Measurements from ENCODE around the gene KCNMA1. TPM values are rescaled to one million over a fixed set of nuclear protein-coding genes. Genes with fewer than 3 reads are reported as not detected.

Gene KCNMA1
- total and polyA plus RNA-seq, 7 experiments from 2014 or later = 0.42 TPM; not detected in 6

DNA sequence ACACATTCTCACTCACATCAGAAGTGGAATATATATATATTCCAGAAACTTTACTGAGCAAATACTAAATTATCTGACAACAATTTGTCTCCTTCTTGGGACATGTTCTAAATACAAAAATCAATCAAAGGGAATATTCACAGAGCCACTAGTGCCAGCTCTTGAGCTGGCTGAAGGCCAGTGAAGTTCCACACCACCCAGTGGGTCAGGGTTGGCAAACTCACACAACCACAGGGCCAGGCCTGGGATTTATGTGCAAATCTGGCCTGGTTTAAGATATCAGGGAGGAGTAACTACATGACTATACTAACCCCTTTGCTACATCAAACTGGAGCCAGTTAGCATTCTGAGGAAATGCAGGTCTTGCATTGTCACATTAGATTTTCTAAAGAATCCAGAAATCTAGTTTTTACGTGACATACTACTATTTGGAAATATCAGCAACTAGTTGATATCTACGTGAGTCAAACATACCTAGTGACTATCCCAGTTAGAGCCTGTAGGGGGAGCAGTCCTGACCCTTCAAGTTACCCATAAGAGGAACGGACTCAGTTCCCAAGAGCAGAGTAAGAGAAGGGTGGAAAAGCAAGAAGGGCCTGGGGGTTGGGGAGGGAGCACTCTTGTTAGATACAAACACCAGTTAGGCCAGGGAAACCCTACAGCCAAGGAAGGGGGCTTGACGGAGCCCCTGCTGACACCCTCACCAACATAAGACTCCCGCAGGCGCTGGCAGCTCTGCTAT, 600.4 kb downstream of the KCNMA1 start:
- POLR2A ChIA-PET = no interaction called here
- H3K4me1 Mint-ChIP-seq = peaks cover 4 to 31% (median 15%) of the 10 kb centered on the region in 7 donors
- H3K27ac ChIP-seq (ENCODE audit: low read depth, low read length) = no peak overlapping the region
- ATAC-seq (no peak), DNase-seq (no peak)
- H3K9me3 Mint-ChIP-seq = no peaks in the 10 kb centered on the region
- H3K36me3 Mint-ChIP-seq = no peaks in the 10 kb centered on the region
- peak overlapping the region in 1 of 9 donors; percentile 18 for H3K27ac Mint-ChIP-seq
- peaks cover 0 to 14% of the 10 kb centered on the region in 2 donors for H3K4me1 ChIP-seq (ENCODE audit: control insufficient read depth in 2 of 2, insufficient read depth in 2 of 2, low read length in 2 of 2)
- peaks cover 0 to 12% (median 0%) of the 10 kb centered on the region in 5 donors for H3K27me3 Mint-ChIP-seq
- no peak overlapping the region for H3K4me3 ChIP-seq (ENCODE audit: low read length)
- no peaks in the 10 kb centered on the region for H3K27me3 ChIP-seq (ENCODE audit: control insufficient read depth in 2 of 2, insufficient read depth in 2 of 2, low read length in 2 of 2)
- CTCF ChIA-PET = no interaction called here
- H3K9me3 ChIP-seq (ENCODE audit: control insufficient read depth in 2 of 3, low read length in 3 of 3) = no peaks in the 10 kb centered on the region
- no peak overlapping the region for H3K4me3 Mint-ChIP-seq
- intact Hi-C loops (cut with micrococcal nuclease) = no loop called here
- no peaks in the 10 kb centered on the region for H3K36me3 ChIP-seq (ENCODE audit: control insufficient read depth in 2 of 3, insufficient read depth in 3 of 3, low read length in 3 of 3)

GRCh38 chr10:77036276-77036675, 601.3 kb downstream of the KCNMA1 start:
- Mint-ChIP-seq H3K36me3 (no peaks in the 10 kb centered on the region), H3K4me1 (peaks cover 0 to 23% (median 11%) of the 10 kb centered on the region in 7 donors), H3K4me3 (no peak overlapping the region), H3K9me3 (no peaks in the 10 kb centered on the region), H3K27me3 (peaks cover 0 to 12% (median 0%) of the 10 kb centered on the region in 5 donors), H3K27ac (no peak overlapping the region)
- Histone ChIP-seq H3K4me1 (ENCODE audit: control insufficient read depth in 2 of 2, insufficient read depth in 2 of 2, low read length in 2 of 2) (peaks cover 0 to 5% of the 10 kb centered on the region in 2 donors), H3K36me3 (ENCODE audit: control insufficient read depth in 2 of 3, insufficient read depth in 3 of 3, low read length in 3 of 3) (no peaks in the 10 kb centered on the region), H3K9me3 (ENCODE audit: control insufficient read depth in 2 of 3, low read length in 3 of 3) (no peaks in the 10 kb centered on the region), H3K27me3 (ENCODE audit: control insufficient read depth in 2 of 2, insufficient read depth in 2 of 2, low read length in 2 of 2) (no peaks in the 10 kb centered on the region), H3K4me3 (ENCODE audit: low read length) (no peak overlapping the region), H3K27ac (ENCODE audit: low read depth, low read length) (no peak overlapping the region)
- intact Hi-C loops (cut with micrococcal nuclease) = no loop called here
- ChIA-PET POLR2A (no interaction called here), CTCF (interaction anchor here (0.7 kb wide), 1 partner anchor 501 kb away, joined by 3 read pairs; no protein-coding TSS in a partner anchor)
- ATAC-seq (no peak), DNase-seq (no peak)

- ATAC-seq (no peak), DNase-seq (no peak)
- no peaks in the 10 kb centered on the region for H3K9me3 Mint-ChIP-seq
- H3K36me3 ChIP-seq (ENCODE audit: control insufficient read depth in 2 of 3, insufficient read depth in 3 of 3, low read length in 3 of 3) = no peaks in the 10 kb centered on the region
- H3K4me1 Mint-ChIP-seq = peaks cover 0 to 15% (median 7%) of the 10 kb centered on the region in 7 donors
- ChIA-PET POLR2A (no interaction called here), CTCF (no interaction called here)
- H3K27me3 ChIP-seq (ENCODE audit: control insufficient read depth in 2 of 2, insufficient read depth in 2 of 2, low read length in 2 of 2) = no peaks in the 10 kb centered on the region
- no peak overlapping the region for H3K27ac Mint-ChIP-seq
- peaks cover 0 to 5% of the 10 kb centered on the region in 2 donors for H3K4me1 ChIP-seq (ENCODE audit: control insufficient read depth in 2 of 2, insufficient read depth in 2 of 2, low read length in 2 of 2)
- H3K4me3 Mint-ChIP-seq = no peak overlapping the region
- no peaks in the 10 kb centered on the region for H3K36me3 Mint-ChIP-seq
- no peaks in the 10 kb centered on the region for H3K9me3 ChIP-seq (ENCODE audit: control insufficient read depth in 2 of 3, low read length in 3 of 3)
- H3K27ac ChIP-seq (ENCODE audit: low read depth, low read length) = no peak overlapping the region
- peaks cover 0 to 12% (median 0%) of the 10 kb centered on the region in 5 donors for H3K27me3 Mint-ChIP-seq
- no peak overlapping the region for H3K4me3 ChIP-seq (ENCODE audit: low read length)
- intact Hi-C loops (cut with micrococcal nuclease) = no loop called here
Measured at GRCh38 chr10:77034795-77035194, 602.8 kb downstream of the KCNMA1 start.

GRCh38 chr10:77034240-77034639, 603.4 kb downstream of the KCNMA1 start:
- DNase-seq (no peak), ATAC-seq (no peak)
- Histone ChIP-seq H3K27me3 (ENCODE audit: control insufficient read depth in 2 of 2, insufficient read depth in 2 of 2, low read length in 2 of 2) (no peaks in the 10 kb centered on the region), H3K4me1 (ENCODE audit: control insufficient read depth in 2 of 2, insufficient read depth in 2 of 2, low read length in 2 of 2) (peaks cover 0 to 5% of the 10 kb centered on the region in 2 donors), H3K9me3 (ENCODE audit: control insufficient read depth in 2 of 3, low read length in 3 of 3) (no peaks in the 10 kb centered on the region), H3K4me3 (ENCODE audit: low read length) (no peak overlapping the region), H3K27ac (ENCODE audit: low read depth, low read length) (no peak overlapping the region), H3K36me3 (ENCODE audit: control insufficient read depth in 2 of 3, insufficient read depth in 3 of 3, low read length in 3 of 3) (no peaks in the 10 kb centered on the region)
- Mint-ChIP-seq H3K36me3 (no peaks in the 10 kb centered on the region), H3K4me1 (peaks cover 0 to 12% (median 7%) of the 10 kb centered on the region in 7 donors), H3K9me3 (no peaks in the 10 kb centered on the region), H3K27ac (no peak overlapping the region), H3K4me3 (no peak overlapping the region), H3K27me3 (peaks cover 0 to 12% (median 5%) of the 10 kb centered on the region in 5 donors)
- ChIA-PET POLR2A (no interaction called here), CTCF (no interaction called here)
- intact Hi-C loops (cut with micrococcal nuclease) = no loop called here

DNA sequence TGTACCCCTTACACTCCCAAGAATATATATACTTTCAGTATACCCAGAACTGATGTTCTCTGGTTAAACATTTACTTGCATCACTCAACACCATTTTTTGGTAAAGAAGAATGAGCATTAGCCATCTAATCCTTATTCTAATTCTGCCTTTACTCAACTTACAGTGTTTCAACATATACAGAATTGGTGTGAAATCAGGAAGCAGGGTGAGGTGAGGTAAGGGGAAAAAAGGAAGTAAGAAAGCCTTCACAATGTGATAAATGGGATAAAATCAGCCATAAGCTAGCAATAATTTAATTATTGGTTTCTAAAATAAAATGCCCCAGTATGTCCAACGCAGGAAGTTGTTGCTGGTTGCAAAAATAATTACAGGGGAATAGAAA, 605.4 kb downstream of the KCNMA1 start:
- intact Hi-C loops (cut with micrococcal nuclease) = no loop called here
- no peaks in the 10 kb centered on the region for H3K4me1 ChIP-seq (ENCODE audit: control insufficient read depth in 2 of 2, insufficient read depth in 2 of 2, low read length in 2 of 2)
- H3K27ac Mint-ChIP-seq = no peak overlapping the region
- H3K36me3 Mint-ChIP-seq = no peaks in the 10 kb centered on the region
- no peak overlapping the region for H3K4me3 ChIP-seq (ENCODE audit: low read length)
- no peaks in the 10 kb centered on the region for H3K36me3 ChIP-seq (ENCODE audit: control insufficient read depth in 2 of 3, insufficient read depth in 3 of 3, low read length in 3 of 3)
- POLR2A ChIA-PET = no interaction called here
- H3K27ac ChIP-seq (ENCODE audit: low read depth, low read length) = no peak overlapping the region
- CTCF ChIA-PET = no interaction called here
- peaks cover 0 to 9% (median 0%) of the 10 kb centered on the region in 7 donors for H3K4me1 Mint-ChIP-seq
- ATAC-seq (peak; percentile 18), DNase-seq (no peak)
- peaks cover 0 to 17% (median 11%) of the 10 kb centered on the region in 5 donors for H3K27me3 Mint-ChIP-seq
- no peak overlapping the region for H3K4me3 Mint-ChIP-seq
- H3K27me3 ChIP-seq (ENCODE audit: control insufficient read depth in 2 of 2, insufficient read depth in 2 of 2, low read length in 2 of 2) = no peaks in the 10 kb centered on the region
- no peaks in the 10 kb centered on the region for H3K9me3 ChIP-seq (ENCODE audit: control insufficient read depth in 2 of 3, low read length in 3 of 3)
- H3K9me3 Mint-ChIP-seq = no peaks in the 10 kb centered on the region

- H3K9me3 Mint-ChIP-seq = no peaks in the 10 kb centered on the region
- Histone ChIP-seq H3K36me3 (ENCODE audit: control insufficient read depth in 2 of 3, insufficient read depth in 3 of 3, low read length in 3 of 3) (no peaks in the 10 kb centered on the region), H3K9me3 (ENCODE audit: control insufficient read depth in 2 of 3, low read length in 3 of 3) (no peaks in the 10 kb centered on the region), H3K4me1 (ENCODE audit: control insufficient read depth in 2 of 2, insufficient read depth in 2 of 2, low read length in 2 of 2) (no peaks in the 10 kb centered on the region), H3K27me3 (ENCODE audit: control insufficient read depth in 2 of 2, insufficient read depth in 2 of 2, low read length in 2 of 2) (no peaks in the 10 kb centered on the region), H3K27ac (ENCODE audit: low read depth, low read length) (no peak overlapping the region), H3K4me3 (ENCODE audit: low read length) (no peak overlapping the region)
- DNase-seq = no peak
- CTCF ChIA-PET = no interaction called here
- H3K27ac Mint-ChIP-seq = no peak overlapping the region
- no peak overlapping the region for H3K4me3 Mint-ChIP-seq
- POLR2A ChIA-PET = no interaction called here
- intact Hi-C loops (cut with micrococcal nuclease) = no loop called here
- H3K27me3 Mint-ChIP-seq = peaks cover 0 to 22% (median 11%) of the 10 kb centered on the region in 5 donors
- H3K4me1 Mint-ChIP-seq = peaks cover 0 to 9% (median 0%) of the 10 kb centered on the region in 7 donors
- ATAC-seq = no peak
- no peaks in the 10 kb centered on the region for H3K36me3 Mint-ChIP-seq
Measured at GRCh38 chr10:77031531-77032187, 605.9 kb downstream of the KCNMA1 start.

DNA sequence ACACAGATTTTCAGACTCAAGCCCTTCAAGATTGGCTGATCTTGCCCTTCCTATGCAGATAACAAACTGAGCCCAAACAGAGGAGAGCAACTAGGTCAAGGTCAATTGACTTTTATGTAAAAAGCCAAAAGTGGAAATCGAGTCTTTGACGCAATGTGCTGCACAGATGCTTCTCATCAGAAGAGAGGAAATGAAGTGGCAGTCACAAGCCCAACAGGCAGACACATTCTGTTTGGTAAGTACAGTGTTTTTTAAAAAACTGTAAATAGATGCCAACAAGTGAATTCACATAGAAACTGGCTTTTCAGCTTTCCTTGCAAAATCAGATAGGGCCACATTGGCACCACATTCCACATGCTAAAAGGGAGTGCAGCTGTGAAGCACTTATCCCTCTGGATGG, 606.6 kb downstream of the KCNMA1 start:
- Mint-ChIP-seq H3K27ac (no peak overlapping the region), H3K4me3 (no peak overlapping the region), H3K4me1 (peaks cover 0 to 9% (median 0%) of the 10 kb centered on the region in 7 donors), H3K27me3 (peaks cover 0 to 23% (median 15%) of the 10 kb centered on the region in 5 donors), H3K36me3 (no peaks in the 10 kb centered on the region), H3K9me3 (no peaks in the 10 kb centered on the region)
- CTCF ChIA-PET = no interaction called here
- intact Hi-C loops (cut with micrococcal nuclease) = no loop called here
- ATAC-seq (no peak), DNase-seq (no peak)
- POLR2A ChIA-PET = no interaction called here
- H3K9me3 ChIP-seq (ENCODE audit: control insufficient read depth in 2 of 3, low read length in 3 of 3) = no peaks in the 10 kb centered on the region
- no peak overlapping the region for H3K27ac ChIP-seq (ENCODE audit: low read depth, low read length)
- H3K4me1 ChIP-seq (ENCODE audit: control insufficient read depth in 2 of 2, insufficient read depth in 2 of 2, low read length in 2 of 2) = no peaks in the 10 kb centered on the region
- no peak overlapping the region for H3K4me3 ChIP-seq (ENCODE audit: low read length)
- H3K27me3 ChIP-seq (ENCODE audit: control insufficient read depth in 2 of 2, insufficient read depth in 2 of 2, low read length in 2 of 2) = no peaks in the 10 kb centered on the region
- no peaks in the 10 kb centered on the region for H3K36me3 ChIP-seq (ENCODE audit: control insufficient read depth in 2 of 3, insufficient read depth in 3 of 3, low read length in 3 of 3)

All from naive thymus-derived CD4-positive, alpha-beta T cell (primary cell).